ENCODE data around the gene AKAP8. TPM values are rescaled to one million over a fixed set of nuclear protein-coding genes. Genes with fewer than 3 reads are reported as not detected.

The AKAP8 gene
- total RNA-seq, 1 experiment from 2014 or later = 53.5 TPM

DNA sequence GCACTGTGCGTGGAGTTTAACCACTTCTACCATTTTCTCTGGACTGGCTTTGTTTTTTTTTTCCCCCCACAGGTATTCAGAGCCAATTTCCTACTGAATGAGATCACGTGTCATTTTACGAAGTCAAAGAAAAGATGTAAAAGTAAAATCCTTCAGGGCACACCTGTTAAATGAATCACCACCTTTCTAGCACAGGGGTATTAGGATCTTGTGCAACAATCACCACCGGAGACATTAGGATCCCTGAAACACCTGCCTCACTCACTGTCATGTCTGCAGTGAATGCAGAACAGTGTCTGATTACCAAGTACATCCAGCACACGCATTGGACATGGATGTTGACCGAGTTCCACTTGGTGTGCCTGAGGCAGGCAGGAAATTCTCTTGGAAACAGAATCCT, 64.5 kb downstream of the AKAP8 start:
- CTCF ChIA-PET = no interaction called here
- intact Hi-C loops (cut with micrococcal nuclease; ENCODE audit: unreplicated experiment) = no loop called here

DNA sequence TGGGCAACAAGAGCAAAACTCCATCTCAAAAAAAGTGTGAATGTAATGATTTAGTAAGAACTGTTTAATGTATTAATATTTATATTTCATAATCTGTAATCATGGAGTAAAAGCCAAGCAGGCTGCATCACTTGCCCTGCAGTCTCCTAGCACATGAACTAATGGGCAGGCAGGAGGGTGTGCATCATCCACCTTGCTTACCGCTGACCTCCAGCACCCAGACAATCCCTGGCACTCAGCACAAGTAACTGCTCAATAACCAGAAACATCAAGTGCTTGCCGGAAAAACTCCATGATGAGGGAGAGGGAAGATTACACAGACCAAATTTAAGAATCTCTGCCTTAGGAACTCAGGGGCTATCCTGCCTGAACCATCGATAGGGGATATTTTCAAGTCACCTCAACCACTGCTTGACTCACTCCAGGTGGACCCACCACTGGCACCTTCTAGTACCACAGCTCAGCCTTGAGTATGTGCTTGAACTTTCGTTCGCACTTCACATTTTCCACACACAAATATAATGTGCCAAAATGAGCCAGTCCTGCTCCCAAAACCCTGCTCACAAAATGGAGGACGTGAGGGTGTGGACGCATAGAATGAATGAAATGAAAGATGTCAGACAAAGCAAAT, 65.8 kb downstream of the AKAP8 start:
- Mint-ChIP-seq H3K4me1 (ENCODE audit: low read depth, unreplicated experiment) (peaks cover 33% of the 10 kb centered on the region), H3K9me3 (ENCODE audit: unreplicated experiment) (no peaks in the 10 kb centered on the region), H3K4me3 (ENCODE audit: unreplicated experiment) (no peak overlapping the region), H3K27ac (ENCODE audit: unreplicated experiment) (peak overlapping the region; percentile 45), H3K36me3 (ENCODE audit: insufficient read depth, unreplicated experiment) (peaks cover 26% of the 10 kb centered on the region), H3K27me3 (ENCODE audit: insufficient read depth, unreplicated experiment) (no peaks in the 10 kb centered on the region)
- Histone ChIP-seq H3K27me3 (replicated peaks; ENCODE audit: control insufficient read depth, insufficient read depth, low read length) (no peaks in the 10 kb centered on the region), H3K9me3 (no peaks in the 10 kb centered on the region), H3K4me3 (ENCODE audit: low read depth, low read length) (no peak overlapping the region), H3K36me3 (ENCODE audit: control insufficient read depth, insufficient read depth, low read length) (no peaks in the 10 kb centered on the region), H3K4me1 (peaks cover 20% of the 10 kb centered on the region)
- TF ChIP-seq, protein P1, sequence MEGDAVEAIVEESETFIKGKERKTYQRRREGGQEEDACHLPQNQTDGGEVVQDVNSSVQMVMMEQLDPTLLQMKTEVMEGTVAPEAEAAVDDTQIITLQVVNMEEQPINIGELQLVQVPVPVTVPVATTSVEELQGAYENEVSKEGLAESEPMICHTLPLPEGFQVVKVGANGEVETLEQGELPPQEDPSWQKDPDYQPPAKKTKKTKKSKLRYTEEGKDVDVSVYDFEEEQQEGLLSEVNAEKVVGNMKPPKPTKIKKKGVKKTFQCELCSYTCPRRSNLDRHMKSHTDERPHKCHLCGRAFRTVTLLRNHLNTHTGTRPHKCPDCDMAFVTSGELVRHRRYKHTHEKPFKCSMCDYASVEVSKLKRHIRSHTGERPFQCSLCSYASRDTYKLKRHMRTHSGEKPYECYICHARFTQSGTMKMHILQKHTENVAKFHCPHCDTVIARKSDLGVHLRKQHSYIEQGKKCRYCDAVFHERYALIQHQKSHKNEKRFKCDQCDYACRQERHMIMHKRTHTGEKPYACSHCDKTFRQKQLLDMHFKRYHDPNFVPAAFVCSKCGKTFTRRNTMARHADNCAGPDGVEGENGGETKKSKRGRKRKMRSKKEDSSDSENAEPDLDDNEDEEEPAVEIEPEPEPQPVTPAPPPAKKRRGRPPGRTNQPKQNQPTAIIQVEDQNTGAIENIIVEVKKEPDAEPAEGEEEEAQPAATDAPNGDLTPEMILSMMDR (IDR thresholded peaks at IDR 0.05; ENCODE audit: insufficient read depth in 1 of 2, low read depth in 1 of 2, low read length in 1 of 2, severe bottlenecking in 1 of 2, unreplicated experiment in 1 of 2) = no peak
- CTCF ChIA-PET = no interaction called here
- no TSS peak for BruUV-seq (replicated peaks)
- intact Hi-C loops (cut with micrococcal nuclease; ENCODE audit: unreplicated experiment) = no loop called here
- DNase-seq = no peak
- POLR2A ChIA-PET = no interaction called here

More for the DNA sequence above, 64.5 kb downstream of the AKAP8 start:
- POLR2A ChIA-PET = interaction anchor here (0.7 kb wide), 1 partner anchor 17 kb away, joined by 4 read pairs; no protein-coding TSS in a partner anchor
- Histone ChIP-seq H3K9me3 (no peaks in the 10 kb centered on the region), H3K4me1 (peaks cover 20% of the 10 kb centered on the region), H3K4me3 (ENCODE audit: low read depth, low read length) (no peak overlapping the region), H3K27me3 (replicated peaks; ENCODE audit: control insufficient read depth, insufficient read depth, low read length) (no peaks in the 10 kb centered on the region), H3K36me3 (ENCODE audit: control insufficient read depth, insufficient read depth, low read length) (no peaks in the 10 kb centered on the region)
- no TSS peak for BruUV-seq (replicated peaks)
- TF ChIP-seq, protein P1 (IDR thresholded peaks at IDR 0.05; ENCODE audit: insufficient read depth in 1 of 2, low read depth in 1 of 2, low read length in 1 of 2, severe bottlenecking in 1 of 2, unreplicated experiment in 1 of 2) = no peak
- peaks cover 19% of the 10 kb centered on the region for H3K36me3 Mint-ChIP-seq (ENCODE audit: insufficient read depth, unreplicated experiment)
- H3K4me1 Mint-ChIP-seq (ENCODE audit: low read depth, unreplicated experiment) = peaks cover 33% of the 10 kb centered on the region
- H3K9me3 Mint-ChIP-seq (ENCODE audit: unreplicated experiment) = no peaks in the 10 kb centered on the region
- no peaks in the 10 kb centered on the region for H3K27me3 Mint-ChIP-seq (ENCODE audit: insufficient read depth, unreplicated experiment)
- H3K4me3 Mint-ChIP-seq (ENCODE audit: unreplicated experiment) = no peak overlapping the region
- H3K27ac Mint-ChIP-seq (ENCODE audit: unreplicated experiment) = peak overlapping the region; percentile 45
- no peak for DNase-seq

DNA sequence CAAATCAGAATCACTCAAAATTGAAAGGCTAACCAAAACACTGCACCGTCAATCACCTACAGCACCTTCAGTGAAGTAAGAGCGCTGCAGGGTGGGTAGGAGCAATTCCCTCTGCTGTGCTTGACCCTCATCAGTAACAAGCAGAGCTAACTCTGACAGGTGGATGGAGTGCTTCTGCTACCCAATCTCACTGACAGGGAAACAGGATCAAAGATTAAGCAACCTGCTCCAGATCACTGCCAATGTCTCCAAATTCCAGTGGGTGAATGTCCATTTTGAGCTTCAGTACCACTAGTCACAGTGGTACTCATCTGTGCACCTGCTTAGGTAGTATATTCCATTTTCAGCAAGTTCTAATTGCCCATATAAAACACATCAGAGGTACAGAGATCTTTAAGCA, 72.4 kb downstream of the AKAP8 start:
- Mint-ChIP-seq H3K27me3 (ENCODE audit: insufficient read depth, unreplicated experiment) (no peaks in the 10 kb centered on the region), H3K27ac (ENCODE audit: unreplicated experiment) (no peak overlapping the region), H3K4me3 (ENCODE audit: unreplicated experiment) (no peak overlapping the region), H3K4me1 (ENCODE audit: low read depth, unreplicated experiment) (peaks cover 16% of the 10 kb centered on the region), H3K9me3 (ENCODE audit: unreplicated experiment) (no peaks in the 10 kb centered on the region), H3K36me3 (ENCODE audit: insufficient read depth, unreplicated experiment) (peaks cover 25% of the 10 kb centered on the region)
- Histone ChIP-seq H3K4me1 (no peaks in the 10 kb centered on the region; the same call in 1 of the 2 replicates), H3K9me3 (no peaks in the 10 kb centered on the region), H3K36me3 (ENCODE audit: control insufficient read depth, insufficient read depth, low read length) (no peaks in the 10 kb centered on the region), H3K27me3 (replicated peaks; ENCODE audit: control insufficient read depth, insufficient read depth, low read length) (no peaks in the 10 kb centered on the region), H3K4me3 (ENCODE audit: low read depth, low read length) (no peak overlapping the region)
- CTCF ChIA-PET = no interaction called here
- TF ChIP-seq, protein P1 (IDR thresholded peaks at IDR 0.05; ENCODE audit: insufficient read depth in 1 of 2, low read depth in 1 of 2, low read length in 1 of 2, severe bottlenecking in 1 of 2, unreplicated experiment in 1 of 2) = no peak
- no peak for DNase-seq
- intact Hi-C loops (cut with micrococcal nuclease; ENCODE audit: unreplicated experiment) = no loop called here
- no TSS peak for BruUV-seq (replicated peaks)
- POLR2A ChIA-PET = no interaction called here

All from Caco-2 (cell line).